ENCODE data around the gene C1QL2. TPM values are rescaled to one million over a fixed set of nuclear protein-coding genes. Genes with fewer than 3 reads are reported as not detected.

The C1QL2 gene
- total RNA-seq, 1 experiment from 2014 or later, result 0.81 TPM

DNA sequence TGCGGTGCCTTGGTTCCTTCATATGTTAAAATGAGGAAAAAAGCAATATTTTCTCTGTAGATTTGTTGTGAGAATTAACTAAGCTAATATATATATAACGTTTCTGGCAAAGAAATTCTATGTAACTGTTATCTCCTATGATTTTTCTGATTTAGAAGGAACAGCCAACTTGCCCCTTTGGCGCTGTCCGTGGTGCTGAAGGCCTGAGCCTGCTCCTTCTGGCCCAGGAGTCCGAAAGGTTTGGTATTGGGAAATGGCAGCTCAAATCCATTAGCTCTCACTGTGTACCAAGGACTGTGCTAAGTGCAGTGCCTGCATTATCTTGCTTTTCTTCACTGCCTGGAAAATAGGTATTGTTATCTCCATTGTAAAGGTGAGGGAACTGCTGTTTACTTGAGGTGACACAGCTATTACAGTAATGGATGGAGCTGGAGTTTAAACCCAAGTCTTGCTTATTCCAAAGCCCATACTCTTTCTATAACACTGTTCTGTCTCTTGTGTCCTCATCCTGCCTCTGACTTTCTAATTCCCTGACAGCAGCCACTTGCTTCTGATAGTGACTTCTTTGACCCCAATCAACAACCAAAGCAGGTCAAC is 52.2 kb downstream of the C1QL2 start:
- Histone ChIP-seq H3K4ac (ENCODE audit: low read depth, low read length) (no peak overlapping the region), H3K27me3 (ENCODE audit: insufficient read depth, low read length) (no peaks in the 10 kb centered on the region), H4K8ac (replicated peaks; ENCODE audit: insufficient read length, low read depth, low read length) (no peak overlapping the region), H3K4me1 (ENCODE audit: insufficient read depth, low read length) (peaks cover 2% of the 10 kb centered on the region; the same call in 1 of the 2 replicates), H2BK120ac (ENCODE audit: low read depth, low read length, poor library complexity, severe bottlenecking) (no peak overlapping the region), H3K14ac (ENCODE audit: insufficient read depth, low read length) (no peak overlapping the region), H3K18ac (ENCODE audit: insufficient read length, low read depth, low read length) (no peak overlapping the region), H3K9ac (ENCODE audit: extremely low read depth, insufficient read length, low read length) (no peak overlapping the region), H3K23me2 (ENCODE audit: insufficient read length, low read depth, low read length, poor library complexity, severe bottlenecking) (no peaks in the 10 kb centered on the region), H3K27ac (ENCODE audit: insufficient read length, low read depth, low read length) (no peak overlapping the region), H4K91ac (ENCODE audit: insufficient read length, low read depth, low read length) (no peak overlapping the region), H3T11ph (ENCODE audit: low read length) (no peak overlapping the region), H3K4me2 (ENCODE audit: insufficient read depth, insufficient read length, low read length) (no peak overlapping the region), H4K5ac (ENCODE audit: insufficient read length, low read depth, low read length) (no peak overlapping the region), H3K23ac (ENCODE audit: insufficient read length, low read depth, low read length) (no peak overlapping the region), H2AFZ (ENCODE audit: low read length) (no peak overlapping the region), H3K9me3 (ENCODE audit: control insufficient read depth, low read depth, low read length) (no peaks in the 10 kb centered on the region), H4K20me1 (ENCODE audit: control insufficient read depth, insufficient read depth, insufficient read length) (no peaks in the 10 kb centered on the region), H2BK12ac (ENCODE audit: insufficient read length, low read depth, low read length) (no peak overlapping the region), H3K79me1 (ENCODE audit: insufficient read depth, low read depth, low read length, poor library complexity, severe bottlenecking) (no peaks in the 10 kb centered on the region), H2BK20ac (ENCODE audit: low read depth, low read length, poor library complexity, severe bottlenecking) (no peak overlapping the region), H3K56ac (ENCODE audit: insufficient read length, low read depth, low read length) (no peak overlapping the region), H2AK5ac (ENCODE audit: insufficient read length, low read length) (no peak overlapping the region), H3K79me2 (ENCODE audit: insufficient read depth, low read length) (no peaks in the 10 kb centered on the region), H2BK15ac (ENCODE audit: low read depth, low read length) (no peak overlapping the region), H2BK5ac (ENCODE audit: insufficient read length, low read length) (no peak overlapping the region)
- Mint-ChIP-seq H3K27me3 (ENCODE audit: low read depth) (peaks cover 14% of the 10 kb centered on the region), H3K36me3 (ENCODE audit: insufficient read depth in 1 of 3, low read depth in 3 of 3) (peaks cover 4 to 12% (median 7%) of the 10 kb centered on the region in 3 experiments), H3K4me1 (peaks cover 12 to 13% of the 10 kb centered on the region in 2 experiments), H3K4me3 (no peak overlapping the region), H3K27ac (no peak overlapping the region), H3K9me3 (peaks cover 11 to 13% of the 10 kb centered on the region in 2 experiments)
- no CpG with 5 or more reads among the region's 5 CpGs for WGBS (ENCODE audit: extremely low coverage, insufficient read length, low lambda C conversion rate)
- TF ChIP-seq, protein P1, sequence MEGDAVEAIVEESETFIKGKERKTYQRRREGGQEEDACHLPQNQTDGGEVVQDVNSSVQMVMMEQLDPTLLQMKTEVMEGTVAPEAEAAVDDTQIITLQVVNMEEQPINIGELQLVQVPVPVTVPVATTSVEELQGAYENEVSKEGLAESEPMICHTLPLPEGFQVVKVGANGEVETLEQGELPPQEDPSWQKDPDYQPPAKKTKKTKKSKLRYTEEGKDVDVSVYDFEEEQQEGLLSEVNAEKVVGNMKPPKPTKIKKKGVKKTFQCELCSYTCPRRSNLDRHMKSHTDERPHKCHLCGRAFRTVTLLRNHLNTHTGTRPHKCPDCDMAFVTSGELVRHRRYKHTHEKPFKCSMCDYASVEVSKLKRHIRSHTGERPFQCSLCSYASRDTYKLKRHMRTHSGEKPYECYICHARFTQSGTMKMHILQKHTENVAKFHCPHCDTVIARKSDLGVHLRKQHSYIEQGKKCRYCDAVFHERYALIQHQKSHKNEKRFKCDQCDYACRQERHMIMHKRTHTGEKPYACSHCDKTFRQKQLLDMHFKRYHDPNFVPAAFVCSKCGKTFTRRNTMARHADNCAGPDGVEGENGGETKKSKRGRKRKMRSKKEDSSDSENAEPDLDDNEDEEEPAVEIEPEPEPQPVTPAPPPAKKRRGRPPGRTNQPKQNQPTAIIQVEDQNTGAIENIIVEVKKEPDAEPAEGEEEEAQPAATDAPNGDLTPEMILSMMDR (conservative IDR thresholded peaks at IDR 0.05), result no peak
- peak; percentile 66 for DNase-seq

Other genes with a start within 250 kb of the C1QL2 start
- gene MARCO, start 216.6 kb downstream of the C1QL2 start, total RNA-seq (2021), result not detected in 2 replicates
- gene STEAP3, start 65.1 kb upstream of the C1QL2 start, total RNA-seq (2021), result 15.4 and 15.9 TPM in 2 replicates
- 5.7 and 7.7 TPM in 2 replicates for gene C2orf76, start 208.1 kb upstream of the C1QL2 start, total RNA-seq (2021)
- gene DBI, start 208.2 kb upstream of the C1QL2 start, total RNA-seq (2021), result 127 and 128 TPM in 2 replicates